HCT116 (cell line): ENCODE results near the gene SOST. TPM values are rescaled to one million over a fixed set of nuclear protein-coding genes. Genes with fewer than 3 reads are reported as not detected.

Source experiments
- ATAC-seq: fragments of 200-7000 bp; cut with Tn5 transposase; 2 replicates; pipeline ENCODE4 v1.9.1; 2020; ENCODE audit warnings: mild to moderate bottlenecking, moderate library complexity
- BruUV-seq: library from RNA; stranded (reverse); fragments of 400-500 nt; replicated peaks from 2 replicates; lab custom pipeline; 2021; lab: Mats Ljungman, UMichigan
- CTCF ChIA-PET: fragments of 300-600 bp; sonication (Branson Sonifier 250); formaldehyde crosslinking; loops from one replicate; lab custom pipeline; 2021; ENCODE audit warnings: antibody characterized with exemption; lab: Charles Lee
- POLR2A ChIA-PET: fragments of 300-600, 350-600 bp; sonication (Branson Sonifier 250); formaldehyde crosslinking; loops from one replicate; lab custom pipeline; 2021; ENCODE audit warnings: antibody characterized with exemption; lab: Charles Lee
- RAD21 ChIA-PET, 2 experiments: fragments of 300-600 bp; sonication (Branson Sonifier 250); formaldehyde crosslinking; loops; one replicate each; lab custom pipeline; 2023; ENCODE audit warnings: low total read pairs in 2 of 2; ENCODE audit not compliant: uncharacterized antibody in 2 of 2, unreplicated experiment in 2 of 2, low non-redundant PET in 1 of 2; lab: Charles Lee
- DNase-seq: peaks from one replicate; pipeline ENCODE4 v3.0.0-alpha.2; 2010; ENCODE audit warnings: low read depth, low spot score
- H2AFZ ChIP-seq: fragments of 200-600 bp; shearing (Covaris generic), sonication (generic); 2 replicates; pipeline ENCODE4 v1.6.1; 2017; ENCODE audit warnings: low read depth, mixed run types, mixed read lengths, antibody characterized with exemption, low read length; ENCODE audit not compliant: poor library complexity, severe bottlenecking
- H3K27ac ChIP-seq: 2 replicates; pipeline ENCODE4 v1.5.1; 2012; ENCODE audit warnings: low read depth, low read length
- H3K27me3 ChIP-seq: fragments of 200-600 bp; sonication (generic); 2 replicates; pipeline ENCODE4 v1.6.1; 2016; ENCODE audit warnings: mixed run types, low read length, mixed read lengths; ENCODE audit not compliant: insufficient read depth
- H3K36me3 ChIP-seq, 2 experiments: fragments of 200-500 bp in 1 of 2; fragments of 200-600 bp in 1 of 2; sonication (Bioruptor generic) in 1 of 2; sonication (generic) in 1 of 2; 2 replicates each; pipeline versions ENCODE4 v1.5.1 to v1.6.1; 2014 to 2016; ENCODE audit warnings: low read length in 2 of 2, inconsistent platforms in 1 of 2, mixed read lengths in 1 of 2, mixed run types in 1 of 2; ENCODE audit not compliant: insufficient read depth in 2 of 2, control insufficient read depth in 1 of 2
- H3K4me1 ChIP-seq, 2 experiments: fragments of 200-600 bp in 1 of 2; sonication (generic) in 1 of 2; 2 replicates each; pipeline versions ENCODE4 v1.5.1 to v1.6.1; 2012 to 2017; ENCODE audit warnings: low read length in 2 of 2, inconsistent platforms in 1 of 2, mild to moderate bottlenecking in 1 of 2, mixed read lengths in 1 of 2, mixed run types in 1 of 2, moderate library complexity in 1 of 2; ENCODE audit not compliant: insufficient read depth in 2 of 2, control insufficient read depth in 1 of 2
- H3K4me2 ChIP-seq: fragments of 200-600 bp; sonication (generic); 2 replicates; pipeline ENCODE4 v1.6.1; 2017; ENCODE audit warnings: mixed run types, low read length, mixed read lengths
- H3K4me3 ChIP-seq, 2 experiments: fragments of 200-600 bp in 1 of 2; sonication (generic) in 1 of 2; replicated peaks in 1 of 2; 2 replicates each; pipeline ENCODE4 v1.5.1; 2011 to 2016; ENCODE audit warnings: low read length in 2 of 2, control low read depth in 1 of 2, low read depth in 1 of 2, mild to moderate bottlenecking in 1 of 2, mixed read lengths in 1 of 2, mixed run types in 1 of 2
- H3K79me2 ChIP-seq: fragments of 200-600 bp; sonication (generic); 2 replicates; pipeline ENCODE4 v1.6.1; 2017; ENCODE audit warnings: mild to moderate bottlenecking, mixed run types, low read length, moderate library complexity, mixed read lengths; ENCODE audit not compliant: insufficient read depth
- H3K9ac ChIP-seq: fragments of 200-600 bp; sonication (generic); 2 replicates; pipeline ENCODE4 v1.6.1; 2016; ENCODE audit warnings: low read length, mixed read lengths
- H3K9me2 ChIP-seq: fragments of 200-600 bp; sonication (generic), shearing (Covaris generic); 2 replicates; pipeline ENCODE4 v1.6.1; 2017; ENCODE audit warnings: mixed run types, mild to moderate bottlenecking, moderate library complexity; ENCODE audit not compliant: insufficient read depth
- H3K9me3 ChIP-seq, 2 experiments: fragments of 200-500 bp in 1 of 2; fragments of 200-600 bp in 1 of 2; sonication (Bioruptor generic) in 1 of 2; sonication (generic) in 1 of 2; 2 replicates each; pipeline ENCODE4 v1.6.1; 2014 to 2017; ENCODE audit warnings: low read length in 2 of 2, mixed read lengths in 2 of 2, inconsistent platforms in 1 of 2, low read depth in 1 of 2, mild to moderate bottlenecking in 1 of 2, mixed run types in 1 of 2, moderate library complexity in 1 of 2; ENCODE audit not compliant: control insufficient read depth in 1 of 2, insufficient read depth in 1 of 2
- H4K20me1 ChIP-seq: fragments of 200-600 bp; sonication (generic), shearing (Covaris generic); 2 replicates; pipeline ENCODE4 v1.6.1; 2017; ENCODE audit warnings: mixed run types, mild to moderate bottlenecking, moderate library complexity; ENCODE audit not compliant: insufficient read depth
- CBX3 ChIP-seq: IDR thresholded peaks from 2 replicates; pipeline ENCODE4 v1.6.1; 2012; ENCODE audit warnings: low read depth
- EGR1 ChIP-seq: IDR thresholded peaks from 2 replicates; pipeline ENCODE4 v1.6.1; 2012; ENCODE audit warnings: low read depth
- ELF1 ChIP-seq: IDR thresholded peaks from 2 replicates; pipeline ENCODE4 v1.6.1; 2012; ENCODE audit warnings: low read depth, borderline replicate concordance
- EZH2 ChIP-seq: fragments of 200-600 bp; sonication (generic); IDR thresholded peaks from 2 replicates; pipeline ENCODE4 v1.6.1; 2017; ENCODE audit warnings: antibody characterized with exemption, mixed run types
- FOSL1 ChIP-seq: IDR thresholded peaks from 2 replicates; pipeline ENCODE4 v1.6.1; 2012; ENCODE audit warnings: low read depth
- POLR2A ChIP-seq: IDR thresholded peaks from 2 replicates; pipeline ENCODE4 v1.7.0; 2011; ENCODE audit warnings: borderline replicate concordance; ENCODE audit not compliant: insufficient read depth, insufficient read length; ENCODE audit errors: extremely low read depth
- POLR2AphosphoS5 ChIP-seq: IDR thresholded peaks from 2 replicates; pipeline ENCODE4 v1.6.1; 2011; ENCODE audit warnings: mild to moderate bottlenecking, low read depth, low read length, moderate library complexity
- SIN3A ChIP-seq: IDR thresholded peaks from 2 replicates; pipeline ENCODE4 v1.6.1; 2012; ENCODE audit warnings: low read depth
- SP1 ChIP-seq: IDR thresholded peaks from 2 replicates; pipeline ENCODE4 v1.6.1; 2012; ENCODE audit warnings: low read depth
- SRF ChIP-seq: IDR thresholded peaks from 2 replicates; pipeline ENCODE4 v1.6.1; 2012; ENCODE audit warnings: low read depth
- TCF7L2 ChIP-seq: IDR thresholded peaks from 2 replicates; pipeline ENCODE4 v1.7.0; 2011; ENCODE audit warnings: borderline replicate concordance, inconsistent platforms; ENCODE audit not compliant: insufficient read depth, insufficient read length; ENCODE audit errors: extremely low read depth
- YY1 ChIP-seq: IDR thresholded peaks from 2 replicates; pipeline ENCODE4 v1.6.1; 2011; ENCODE audit warnings: low read length, low read depth, moderate library complexity, mild to moderate bottlenecking; ENCODE audit not compliant: insufficient replicate concordance; ENCODE audit errors: extremely low read depth
- ZFX ChIP-seq: fragments of 450-650 bp; IDR thresholded peaks from 2 replicates; pipeline ENCODE4 v1.6.1; 2017
- ZNF274 ChIP-seq: fragments of 200-500 bp; sonication (Bioruptor generic); IDR thresholded peaks from 2 replicates; pipeline ENCODE4 v1.6.1; 2014; ENCODE audit warnings: mild to moderate bottlenecking, low read depth, low read length, inconsistent platforms
- intact Hi-C: fragments of 100-400 bp; cut with micrococcal nuclease; formaldehyde crosslinking; loops from 2 replicates; pipeline ENCODE4 v1.10.0; 2022
- total RNA-seq: library from RNA; stranded (reverse); gene quantifications from one replicate; pipeline ENCODE4 v1.2.1, GENCODE V29; 2021; ENCODE audit not compliant: unreplicated experiment
- TF ChIP-seq, protein P1 (sequence below), 3 experiments: fragments of 200-600 bp in 1 of 3; sonication (generic) in 1 of 3; IDR thresholded peaks in 2 of 3; conservative IDR thresholded peaks in 1 of 3; 2 replicates each; pipeline ENCODE4 v1.5.1; 2012 to 2017; ENCODE audit warnings: low read depth in 2 of 3, low read length in 2 of 3, antibody characterized with exemption in 1 of 3, borderline replicate concordance in 1 of 3, control low read depth in 1 of 3, mild to moderate bottlenecking in 1 of 3, mixed read lengths in 1 of 3, mixed run types in 1 of 3, moderate library complexity in 1 of 3; ENCODE audit not compliant: insufficient read depth in 1 of 3
- TF ChIP-seq, protein P2 (sequence below): IDR thresholded peaks from 2 replicates; pipeline ENCODE4 v1.6.1; 2012
- TF ChIP-seq, protein P3 (sequence below): IDR thresholded peaks from 2 replicates; pipeline ENCODE4 v1.6.1; 2012
- TF ChIP-seq, protein P4 (sequence below): IDR thresholded peaks from 2 replicates; pipeline ENCODE4 v1.6.1; 2011; ENCODE audit warnings: mild to moderate bottlenecking, low read length, moderate library complexity; ENCODE audit not compliant: insufficient replicate concordance; ENCODE audit errors: extremely low read depth

SOST gene
- total RNA-seq, 1 experiment from 2014 or later, result not detected

DNA sequence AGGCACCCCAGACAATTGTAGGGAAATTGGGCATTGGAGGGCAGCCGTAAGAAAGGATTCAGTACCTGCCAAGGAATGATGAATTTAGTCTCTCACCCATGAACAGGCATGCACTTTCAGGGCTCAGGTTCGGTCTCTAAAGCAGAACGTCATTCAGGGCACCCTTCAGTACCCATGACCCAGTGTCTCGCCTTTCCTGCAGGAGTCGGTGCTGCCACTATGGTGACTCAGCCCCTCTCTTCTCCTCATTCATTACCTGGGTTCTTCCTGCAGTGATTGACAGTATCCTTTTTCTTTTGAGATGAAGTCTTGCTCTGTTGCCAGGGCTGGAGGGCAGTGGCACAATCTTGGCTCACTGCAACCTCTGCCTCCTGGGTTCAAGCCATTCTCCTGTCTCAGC, 8.4 kb downstream of the SOST start:
- H3K4me1 ChIP-seq, result peaks cover 0 to 13% of the 10 kb centered on the region in 2 experiments; a peak in 2 of 4 replicates
- H4K20me1 ChIP-seq, result no peaks in the 10 kb centered on the region
- TF ChIP-seq SIN3A (no peak), YY1 (no peak), SRF (no peak), EGR1 (no peak), POLR2A (no peak), ZFX (no peak), SP1 (no peak), ZNF274 (no peak), FOSL1 (no peak), TCF7L2 (no peak), ELF1 (no peak), POLR2AphosphoS5 (no peak), CBX3 (no peak), EZH2 (no peak)
- TF ChIP-seq, protein P1, sequence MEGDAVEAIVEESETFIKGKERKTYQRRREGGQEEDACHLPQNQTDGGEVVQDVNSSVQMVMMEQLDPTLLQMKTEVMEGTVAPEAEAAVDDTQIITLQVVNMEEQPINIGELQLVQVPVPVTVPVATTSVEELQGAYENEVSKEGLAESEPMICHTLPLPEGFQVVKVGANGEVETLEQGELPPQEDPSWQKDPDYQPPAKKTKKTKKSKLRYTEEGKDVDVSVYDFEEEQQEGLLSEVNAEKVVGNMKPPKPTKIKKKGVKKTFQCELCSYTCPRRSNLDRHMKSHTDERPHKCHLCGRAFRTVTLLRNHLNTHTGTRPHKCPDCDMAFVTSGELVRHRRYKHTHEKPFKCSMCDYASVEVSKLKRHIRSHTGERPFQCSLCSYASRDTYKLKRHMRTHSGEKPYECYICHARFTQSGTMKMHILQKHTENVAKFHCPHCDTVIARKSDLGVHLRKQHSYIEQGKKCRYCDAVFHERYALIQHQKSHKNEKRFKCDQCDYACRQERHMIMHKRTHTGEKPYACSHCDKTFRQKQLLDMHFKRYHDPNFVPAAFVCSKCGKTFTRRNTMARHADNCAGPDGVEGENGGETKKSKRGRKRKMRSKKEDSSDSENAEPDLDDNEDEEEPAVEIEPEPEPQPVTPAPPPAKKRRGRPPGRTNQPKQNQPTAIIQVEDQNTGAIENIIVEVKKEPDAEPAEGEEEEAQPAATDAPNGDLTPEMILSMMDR (IDR thresholded peaks at IDR 0.05 in 2 of 3, conservative IDR thresholded peaks at IDR 0.05 in 1 of 3; ENCODE audit: borderline replicate concordance in 1 of 3, insufficient read depth in 1 of 3, low read depth in 2 of 3, low read length in 2 of 3), result no peak
- TF ChIP-seq, protein P2, sequence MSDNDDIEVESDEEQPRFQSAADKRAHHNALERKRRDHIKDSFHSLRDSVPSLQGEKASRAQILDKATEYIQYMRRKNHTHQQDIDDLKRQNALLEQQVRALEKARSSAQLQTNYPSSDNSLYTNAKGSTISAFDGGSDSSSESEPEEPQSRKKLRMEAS, result no peak
- TF ChIP-seq, protein P3, sequence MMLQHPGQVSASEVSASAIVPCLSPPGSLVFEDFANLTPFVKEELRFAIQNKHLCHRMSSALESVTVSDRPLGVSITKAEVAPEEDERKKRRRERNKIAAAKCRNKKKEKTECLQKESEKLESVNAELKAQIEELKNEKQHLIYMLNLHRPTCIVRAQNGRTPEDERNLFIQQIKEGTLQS, result no peak
- TF ChIP-seq, protein P4, sequence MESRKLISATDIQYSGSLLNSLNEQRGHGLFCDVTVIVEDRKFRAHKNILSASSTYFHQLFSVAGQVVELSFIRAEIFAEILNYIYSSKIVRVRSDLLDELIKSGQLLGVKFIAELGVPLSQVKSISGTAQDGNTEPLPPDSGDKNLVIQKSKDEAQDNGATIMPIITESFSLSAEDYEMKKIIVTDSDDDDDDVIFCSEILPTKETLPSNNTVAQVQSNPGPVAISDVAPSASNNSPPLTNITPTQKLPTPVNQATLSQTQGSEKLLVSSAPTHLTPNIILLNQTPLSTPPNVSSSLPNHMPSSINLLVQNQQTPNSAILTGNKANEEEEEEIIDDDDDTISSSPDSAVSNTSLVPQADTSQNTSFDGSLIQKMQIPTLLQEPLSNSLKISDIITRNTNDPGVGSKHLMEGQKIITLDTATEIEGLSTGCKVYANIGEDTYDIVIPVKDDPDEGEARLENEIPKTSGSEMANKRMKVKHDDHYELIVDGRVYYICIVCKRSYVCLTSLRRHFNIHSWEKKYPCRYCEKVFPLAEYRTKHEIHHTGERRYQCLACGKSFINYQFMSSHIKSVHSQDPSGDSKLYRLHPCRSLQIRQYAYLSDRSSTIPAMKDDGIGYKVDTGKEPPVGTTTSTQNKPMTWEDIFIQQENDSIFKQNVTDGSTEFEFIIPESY, result no peak
- no peak overlapping the region for H3K4me2 ChIP-seq
- H3K9me2 ChIP-seq, result no peaks in the 10 kb centered on the region
- no peak overlapping the region for H3K27ac ChIP-seq
- no peak overlapping the region for H3K4me3 ChIP-seq
- no peak overlapping the region for H3K9ac ChIP-seq
- H3K36me3 ChIP-seq, result no peaks in the 10 kb centered on the region
- intact Hi-C loops, result no loop called here
- H3K79me2 ChIP-seq, result no peaks in the 10 kb centered on the region
- DNase-seq (no peak), ATAC-seq (no peak)
- H3K9me3 ChIP-seq, result no peaks in the 10 kb centered on the region
- CTCF ChIA-PET, result interaction anchor here (1.5 kb wide), 1 partner anchor 17 kb away, joined by 5 read pairs; no protein-coding TSS in a partner anchor
- RAD21 ChIA-PET, result no interaction called here
- no peak overlapping the region for H2AFZ ChIP-seq
- no peaks in the 10 kb centered on the region for H3K27me3 ChIP-seq
- POLR2A ChIA-PET, result no interaction called here
- BruUV-seq, result no TSS peak
